ENCODE data around the gene TP53INP2.

DNA sequence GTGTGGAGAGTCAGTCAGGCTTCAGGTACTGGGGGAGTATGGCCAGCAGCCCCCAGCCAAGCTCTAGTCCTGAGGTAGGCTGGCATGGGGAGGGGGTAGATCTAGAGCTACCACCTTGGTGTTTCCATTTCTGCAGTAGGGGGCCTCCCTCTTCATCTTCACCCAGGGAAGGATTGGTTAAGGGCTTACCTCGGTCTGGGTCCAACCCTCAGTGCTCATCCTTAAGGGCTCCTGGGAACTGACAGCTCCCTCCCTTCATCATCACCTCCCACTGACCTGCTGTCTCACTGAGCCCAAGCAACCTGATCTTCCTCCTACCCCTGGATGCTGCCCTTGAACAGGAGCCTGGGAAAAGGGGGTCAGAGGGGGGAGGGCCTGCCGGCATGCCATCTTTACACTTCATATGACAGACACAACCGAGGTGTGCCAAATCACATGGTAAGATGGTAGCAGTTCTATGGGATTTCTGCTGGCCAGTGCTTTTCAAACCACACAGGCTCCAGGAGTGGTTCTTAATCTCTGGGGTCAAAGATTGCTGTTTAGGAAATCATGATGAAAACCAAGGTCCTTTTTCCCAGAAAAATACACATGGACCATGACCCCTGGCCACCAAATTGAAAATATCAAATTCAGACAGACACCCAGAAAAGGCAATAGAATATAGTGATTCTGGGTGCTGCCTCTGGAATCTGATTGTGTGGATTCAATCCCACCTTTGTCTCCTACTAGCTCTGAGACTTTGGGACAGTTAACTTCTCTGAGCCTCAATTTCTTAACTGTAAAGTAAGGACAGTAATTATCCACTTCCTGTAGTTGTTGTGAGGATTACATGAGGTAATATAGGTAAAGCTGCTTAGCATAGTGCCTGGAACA is 3.0 kb downstream of the TP53INP2 start:
- TF ChIP-seq CBX2 (IDR thresholded peaks at IDR 0.05; ENCODE audit: insufficient read depth, low read length, poor library complexity, severe bottlenecking) (no peak), NFRKB (IDR thresholded peaks at IDR 0.05; ENCODE audit: low read depth) (no peak), SMAD1 (IDR thresholded peaks at IDR 0.05; ENCODE audit: low read depth, low read length, partially characterized antibody) (no peak), ZNF232 (CRISPR knock-in tag; IDR thresholded peaks at IDR 0.05) (no peak)
- TF ChIP-seq, protein P1, sequence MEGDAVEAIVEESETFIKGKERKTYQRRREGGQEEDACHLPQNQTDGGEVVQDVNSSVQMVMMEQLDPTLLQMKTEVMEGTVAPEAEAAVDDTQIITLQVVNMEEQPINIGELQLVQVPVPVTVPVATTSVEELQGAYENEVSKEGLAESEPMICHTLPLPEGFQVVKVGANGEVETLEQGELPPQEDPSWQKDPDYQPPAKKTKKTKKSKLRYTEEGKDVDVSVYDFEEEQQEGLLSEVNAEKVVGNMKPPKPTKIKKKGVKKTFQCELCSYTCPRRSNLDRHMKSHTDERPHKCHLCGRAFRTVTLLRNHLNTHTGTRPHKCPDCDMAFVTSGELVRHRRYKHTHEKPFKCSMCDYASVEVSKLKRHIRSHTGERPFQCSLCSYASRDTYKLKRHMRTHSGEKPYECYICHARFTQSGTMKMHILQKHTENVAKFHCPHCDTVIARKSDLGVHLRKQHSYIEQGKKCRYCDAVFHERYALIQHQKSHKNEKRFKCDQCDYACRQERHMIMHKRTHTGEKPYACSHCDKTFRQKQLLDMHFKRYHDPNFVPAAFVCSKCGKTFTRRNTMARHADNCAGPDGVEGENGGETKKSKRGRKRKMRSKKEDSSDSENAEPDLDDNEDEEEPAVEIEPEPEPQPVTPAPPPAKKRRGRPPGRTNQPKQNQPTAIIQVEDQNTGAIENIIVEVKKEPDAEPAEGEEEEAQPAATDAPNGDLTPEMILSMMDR (IDR thresholded peaks at IDR 0.05 in 2 of 3, conservative IDR thresholded peaks at IDR 0.05 in 1 of 3; ENCODE audit: insufficient read depth in 2 of 3, low read depth in 1 of 3, low read length in 3 of 3): no peak
- TF ChIP-seq, protein P2, sequence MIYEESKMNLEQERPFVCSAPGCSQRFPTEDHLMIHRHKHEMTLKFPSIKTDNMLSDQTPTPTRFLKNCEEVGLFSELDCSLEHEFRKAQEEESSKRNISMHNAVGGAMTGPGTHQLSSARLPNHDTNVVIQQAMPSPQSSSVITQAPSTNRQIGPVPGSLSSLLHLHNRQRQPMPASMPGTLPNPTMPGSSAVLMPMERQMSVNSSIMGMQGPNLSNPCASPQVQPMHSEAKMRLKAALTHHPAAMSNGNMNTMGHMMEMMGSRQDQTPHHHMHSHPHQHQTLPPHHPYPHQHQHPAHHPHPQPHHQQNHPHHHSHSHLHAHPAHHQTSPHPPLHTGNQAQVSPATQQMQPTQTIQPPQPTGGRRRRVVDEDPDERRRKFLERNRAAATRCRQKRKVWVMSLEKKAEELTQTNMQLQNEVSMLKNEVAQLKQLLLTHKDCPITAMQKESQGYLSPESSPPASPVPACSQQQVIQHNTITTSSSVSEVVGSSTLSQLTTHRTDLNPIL (CRISPR knock-in tag; IDR thresholded peaks at IDR 0.05): no peak
